Trophoblast cell (in vitro differentiated cells and primary cell): ENCODE data around the gene WNT9B.
A peak's percentile ranks its signal among the peaks of the same experiment; 100 is the strongest.

Experiments used
- DNase-seq, 2 donors: peaks; one replicate each; pipeline ENCODE4 v3.0.0-alpha.2; 2016
- H2AFZ ChIP-seq: 2 replicates; pipeline ENCODE4 v1.6.1; 2013; ENCODE audit warnings: low read length, moderate library complexity, mild to moderate bottlenecking; ENCODE audit not compliant: insufficient read depth, poor library complexity
- H2AK5ac ChIP-seq: 2 replicates; pipeline ENCODE4 v1.6.1; 2013; ENCODE audit warnings: mild to moderate bottlenecking, low read length
- H2BK120ac ChIP-seq: 2 replicates; pipeline ENCODE4 v1.6.1; 2013; ENCODE audit warnings: low read length, mild to moderate bottlenecking, moderate library complexity; ENCODE audit not compliant: insufficient read depth, poor library complexity
- H2BK12ac ChIP-seq: 2 replicates; pipeline ENCODE4 v1.6.1; 2013; ENCODE audit warnings: mild to moderate bottlenecking, low read length, moderate library complexity
- H2BK5ac ChIP-seq: 2 replicates; pipeline ENCODE4 v1.6.1; 2013; ENCODE audit warnings: low read length, low read depth, moderate library complexity, mild to moderate bottlenecking; ENCODE audit not compliant: poor library complexity
- H3K14ac ChIP-seq: 2 replicates; pipeline ENCODE4 v1.6.1; 2013; ENCODE audit warnings: mild to moderate bottlenecking, low read length
- H3K18ac ChIP-seq: 2 replicates; pipeline ENCODE4 v1.6.1; 2013; ENCODE audit warnings: mild to moderate bottlenecking, low read length
- H3K23ac ChIP-seq: 2 replicates; pipeline ENCODE4 v1.6.1; 2013; ENCODE audit warnings: low read length
- H3K27ac ChIP-seq: 2 replicates; pipeline ENCODE4 v1.5.1; 2013; ENCODE audit warnings: low read depth, mild to moderate bottlenecking, inconsistent platforms, low read length, moderate library complexity
- H3K27me3 ChIP-seq: 2 replicates; pipeline ENCODE4 v1.6.1; 2013; ENCODE audit warnings: inconsistent platforms, mild to moderate bottlenecking, low read length, moderate library complexity; ENCODE audit not compliant: insufficient read depth
- H3K36me3 ChIP-seq, 2 experiments: 1 replicate in 1 of 2; 2 replicates in 1 of 2; pipeline ENCODE4 v1.6.1; 2013; ENCODE audit warnings: low read length in 2 of 2, mild to moderate bottlenecking in 2 of 2, moderate library complexity in 1 of 2; ENCODE audit not compliant: insufficient read depth in 2 of 2, control insufficient read depth in 1 of 2
- H3K4ac ChIP-seq: 2 replicates; pipeline ENCODE4 v1.6.1; 2013; ENCODE audit warnings: low read depth, mild to moderate bottlenecking, low read length, moderate library complexity
- H3K4me1 ChIP-seq, 2 experiments: 1 replicate in 1 of 2; 2 replicates in 1 of 2; pipeline ENCODE4 v1.6.1; 2013; ENCODE audit warnings: low read length in 2 of 2, mild to moderate bottlenecking in 2 of 2, moderate library complexity in 1 of 2; ENCODE audit not compliant: insufficient read depth in 2 of 2, control insufficient read depth in 1 of 2
- H3K4me2 ChIP-seq: 2 replicates; pipeline ENCODE4 v1.6.1; 2013; ENCODE audit warnings: inconsistent platforms, mild to moderate bottlenecking, low read length, moderate library complexity
- H3K4me3 ChIP-seq: 2 replicates; pipeline ENCODE4 v1.5.1; 2013; ENCODE audit warnings: mild to moderate bottlenecking, low read depth, low read length, inconsistent platforms
- H3K79me1 ChIP-seq: one replicate; pipeline ENCODE4 v1.6.1; 2013; ENCODE audit warnings: low read length
- H3K79me2 ChIP-seq: 2 replicates; pipeline ENCODE4 v1.6.1; 2013; ENCODE audit warnings: low read length, mild to moderate bottlenecking; ENCODE audit not compliant: control insufficient read depth, insufficient read depth, poor library complexity
- H3K9ac ChIP-seq: 2 replicates; pipeline ENCODE4 v1.6.1; 2013; ENCODE audit warnings: mild to moderate bottlenecking, low read length
- H3K9me3 ChIP-seq: 2 replicates; pipeline ENCODE4 v1.6.1; 2013; ENCODE audit warnings: low read depth, mild to moderate bottlenecking, control low read depth, inconsistent platforms, low read length; ENCODE audit not compliant: insufficient read depth
- H4K12ac ChIP-seq: 2 replicates; pipeline ENCODE4 v1.6.1; 2013; ENCODE audit warnings: low read depth, mild to moderate bottlenecking, low read length, moderate library complexity
- H4K8ac ChIP-seq: 2 replicates; pipeline ENCODE4 v1.6.1; 2013; ENCODE audit warnings: low read depth, mild to moderate bottlenecking, low read length, moderate library complexity
- H4K91ac ChIP-seq: one replicate; pipeline ENCODE4 v1.6.1; 2013; ENCODE audit warnings: low read depth, mild to moderate bottlenecking, low read length, moderate library complexity
- WGBS: extraction: QIAGEN DNeasy Blood & Tissue Kit; methylation state at CpG from one replicate; pipeline ENCODE4 v1.1.7; 2013; ENCODE audit warnings: missing lambda C conversion rate; ENCODE audit not compliant: insufficient read length, insufficient coverage; ENCODE audit errors: extremely low coverage; 5-methylcytosine and 5-hydroxymethylcytosine counted together

Gene WNT9B

DNA sequence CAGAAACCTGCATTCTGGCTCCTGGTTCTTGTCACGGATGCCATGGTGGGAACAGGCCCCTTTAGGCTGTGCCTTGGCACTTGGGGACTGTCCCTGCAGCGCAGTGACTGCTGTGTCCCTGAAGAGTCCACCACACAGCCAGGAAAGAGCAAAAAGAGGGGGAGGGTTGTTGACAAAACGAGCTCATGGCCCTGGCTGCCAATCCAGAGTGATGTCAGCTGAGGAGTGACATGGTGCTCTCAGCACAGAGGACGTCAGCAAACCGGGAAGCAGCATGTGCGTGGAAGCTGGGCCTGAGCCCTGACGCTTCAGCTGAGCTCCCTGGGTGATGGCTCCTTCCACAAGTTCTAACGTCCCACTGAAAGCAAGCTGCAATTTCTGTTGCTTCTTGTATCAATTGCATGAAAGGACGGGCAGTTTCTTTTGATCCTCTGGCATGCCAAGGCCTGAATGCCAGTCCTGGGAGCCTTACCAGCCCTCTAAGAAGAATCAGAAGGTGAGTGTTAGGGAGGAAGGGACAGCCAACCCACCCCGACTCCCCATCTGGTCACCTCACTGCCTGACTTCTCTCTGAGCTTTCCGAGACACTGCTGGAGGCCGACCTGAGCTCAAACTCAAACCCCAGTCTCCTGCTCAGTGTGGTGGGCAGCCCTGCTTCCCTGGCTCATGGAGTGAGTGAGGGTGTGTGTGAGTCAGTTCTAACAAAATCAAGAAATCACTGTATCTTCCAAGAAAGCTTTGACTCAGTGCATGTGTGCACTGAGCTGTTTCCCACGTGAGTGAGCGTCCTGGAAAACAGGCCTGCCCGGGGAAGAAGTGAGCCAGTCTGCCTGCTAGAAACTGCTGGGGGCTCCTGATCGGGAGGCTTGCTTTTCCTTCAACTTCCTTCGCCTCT is 18.2 kb upstream of the WNT9B start:
- no peak for DNase-seq
- Histone ChIP-seq H4K8ac (peak overlapping the region; percentile 45), H4K91ac (peak overlapping the region; percentile 58), H3K23ac (no peak overlapping the region), H2BK12ac (peak overlapping the region; percentile 72), H3K36me3 (no peaks in the 10 kb centered on the region), H3K4ac (no peak overlapping the region), H3K9ac (no peak overlapping the region), H3K14ac (peak overlapping the region; percentile 30), H3K79me1 (peaks cover 13% of the 10 kb centered on the region), H2AK5ac (peak overlapping the region; percentile 40), H2BK120ac (peak overlapping the region; percentile 54), H3K4me3 (no peak overlapping the region), H3K27ac (peak overlapping the region; percentile 30), H3K79me2 (no peaks in the 10 kb centered on the region), H4K12ac (no peak overlapping the region), H2AFZ (no peak overlapping the region), H3K27me3 (no peaks in the 10 kb centered on the region), H3K9me3 (no peaks in the 10 kb centered on the region), H3K4me1 (peaks cover 20% of the 10 kb centered on the region in 2 experiments), H3K18ac (peak overlapping the region; percentile 56), H3K4me2 (no peak overlapping the region), H2BK5ac (peak overlapping the region; percentile 65)
- WGBS: no CpG with 5 or more reads among the region's 17 CpGs

DNA sequence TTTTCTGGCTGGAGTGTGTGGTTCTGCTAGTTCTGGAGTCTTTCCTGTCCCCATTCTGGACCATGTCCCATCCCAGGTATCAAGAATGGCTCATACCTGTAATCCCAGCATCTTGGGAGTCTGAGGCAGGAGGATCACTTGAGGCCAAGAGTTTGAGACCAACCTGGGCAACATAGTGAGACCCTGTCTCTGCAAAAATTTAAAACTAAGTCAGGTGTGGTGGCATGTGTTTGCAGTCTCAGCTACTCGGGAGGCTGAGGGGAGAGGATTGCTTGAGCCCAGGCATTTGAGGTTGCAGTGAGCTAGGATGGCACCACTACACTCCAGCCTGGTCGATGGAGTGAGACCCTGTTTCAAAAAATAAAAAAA is 17.6 kb upstream of the WNT9B start:
- no CpG with 5 or more reads among the region's 2 CpGs for WGBS
- H3K79me1 ChIP-seq: peaks cover 13% of the 10 kb centered on the region
- H3K14ac ChIP-seq: no peak overlapping the region
- no peak overlapping the region for H2AFZ ChIP-seq
- peaks cover 20% of the 10 kb centered on the region in 2 experiments for H3K4me1 ChIP-seq
- H2BK12ac ChIP-seq: no peak overlapping the region
- no peaks in the 10 kb centered on the region for H3K9me3 ChIP-seq
- no peak overlapping the region for H3K9ac ChIP-seq
- H4K12ac ChIP-seq: no peak overlapping the region
- no peak overlapping the region for H3K4me2 ChIP-seq
- H2AK5ac ChIP-seq: no peak overlapping the region
- H3K36me3 ChIP-seq: no peaks in the 10 kb centered on the region
- no peak overlapping the region for H4K91ac ChIP-seq
- no peak overlapping the region for H4K8ac ChIP-seq
- H3K27ac ChIP-seq: no peak overlapping the region
- no peak overlapping the region for H3K18ac ChIP-seq
- H3K23ac ChIP-seq: no peak overlapping the region
- no peaks in the 10 kb centered on the region for H3K79me2 ChIP-seq
- no peak overlapping the region for H2BK120ac ChIP-seq
- DNase-seq: no peak
- H2BK5ac ChIP-seq: no peak overlapping the region
- no peaks in the 10 kb centered on the region for H3K27me3 ChIP-seq
- H3K4ac ChIP-seq: no peak overlapping the region
- no peak overlapping the region for H3K4me3 ChIP-seq

DNA sequence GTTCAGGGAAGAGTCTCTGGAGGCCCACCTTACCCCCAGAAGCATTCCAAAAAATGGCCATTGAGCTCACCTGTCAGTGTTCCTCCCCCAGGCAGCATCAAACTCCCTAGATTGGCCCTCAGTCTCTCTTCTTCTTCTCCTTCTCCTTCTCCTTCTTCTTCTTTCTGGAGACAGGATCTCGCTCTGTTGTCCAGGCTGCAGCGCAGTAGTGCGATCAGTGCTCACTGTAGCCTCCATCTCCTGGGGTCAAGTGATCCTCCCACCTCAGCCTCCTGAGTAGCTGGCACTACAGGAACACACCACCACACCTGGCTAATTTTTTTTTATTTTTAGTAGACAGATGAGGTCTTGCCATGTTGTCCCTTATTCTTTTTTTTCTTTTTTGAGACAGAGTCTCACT is 16.5 kb upstream of the WNT9B start:
- Histone ChIP-seq H2AK5ac (no peak overlapping the region), H3K27me3 (no peaks in the 10 kb centered on the region), H3K4me2 (no peak overlapping the region), H4K8ac (no peak overlapping the region), H3K9me3 (peaks cover 2% of the 10 kb centered on the region), H3K36me3 (no peaks in the 10 kb centered on the region), H3K79me1 (peaks cover 13% of the 10 kb centered on the region), H2BK5ac (no peak overlapping the region), H3K4ac (no peak overlapping the region), H3K23ac (no peak overlapping the region), H2BK12ac (peak overlapping the region; percentile 8), H3K9ac (no peak overlapping the region), H4K91ac (peak overlapping the region; percentile 10), H3K4me1 (peaks cover 20% of the 10 kb centered on the region in 2 experiments), H3K27ac (no peak overlapping the region), H3K14ac (no peak overlapping the region), H3K4me3 (no peak overlapping the region), H2AFZ (no peak overlapping the region), H3K18ac (peak overlapping the region; percentile 21), H4K12ac (no peak overlapping the region), H2BK120ac (peak overlapping the region; percentile 27), H3K79me2 (no peaks in the 10 kb centered on the region)
- no CpG with 5 or more reads among the region's 3 CpGs for WGBS
- no peak for DNase-seq

DNA sequence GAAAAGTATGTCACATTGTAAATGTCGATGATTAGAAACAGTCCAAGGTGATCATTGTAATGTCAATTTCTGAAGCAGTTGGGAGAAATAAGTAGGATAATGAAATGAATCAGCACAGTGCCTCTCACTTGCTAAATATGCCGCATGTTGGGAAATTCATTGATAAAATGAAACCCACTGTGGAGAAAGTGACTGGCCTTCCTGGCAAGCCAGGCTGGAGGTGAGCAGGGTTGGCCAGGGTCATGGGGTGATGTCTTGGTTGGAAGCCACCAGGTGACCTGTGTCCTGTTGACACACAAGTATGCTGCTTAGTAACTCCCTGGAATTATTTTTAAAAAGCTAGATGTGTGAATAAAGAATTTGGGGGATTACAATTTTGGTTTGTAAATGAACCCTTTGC is 14.9 kb upstream of the WNT9B start:
- Histone ChIP-seq H3K79me2 (no peaks in the 10 kb centered on the region), H3K23ac (no peak overlapping the region), H3K79me1 (peaks cover 15% of the 10 kb centered on the region), H4K91ac (no peak overlapping the region), H2AK5ac (no peak overlapping the region), H3K9me3 (peaks cover 2% of the 10 kb centered on the region), H3K14ac (no peak overlapping the region), H4K8ac (no peak overlapping the region), H3K36me3 (no peaks in the 10 kb centered on the region), H2AFZ (no peak overlapping the region), H3K4me2 (no peak overlapping the region), H2BK5ac (no peak overlapping the region), H3K27me3 (no peaks in the 10 kb centered on the region), H3K18ac (no peak overlapping the region), H2BK120ac (no peak overlapping the region), H4K12ac (no peak overlapping the region), H3K27ac (no peak overlapping the region), H3K4ac (no peak overlapping the region), H3K4me1 (peaks cover 20 to 22% of the 10 kb centered on the region in 2 experiments), H2BK12ac (no peak overlapping the region), H3K9ac (no peak overlapping the region), H3K4me3 (no peak overlapping the region)
- DNase-seq: no peak
- WGBS: no CpG with 5 or more reads among the region's 2 CpGs
